Limb (tissue), 2 donors: Measurements from ENCODE around the gene NCK2.

ENCODE experiments used
- DNase-seq, 2 donors: peaks; one replicate each; pipeline ENCODE4 v3.0.0-alpha.2; 2016; ENCODE audit errors: extremely low spot score in 2 of 2

The NCK2 gene

DNA sequence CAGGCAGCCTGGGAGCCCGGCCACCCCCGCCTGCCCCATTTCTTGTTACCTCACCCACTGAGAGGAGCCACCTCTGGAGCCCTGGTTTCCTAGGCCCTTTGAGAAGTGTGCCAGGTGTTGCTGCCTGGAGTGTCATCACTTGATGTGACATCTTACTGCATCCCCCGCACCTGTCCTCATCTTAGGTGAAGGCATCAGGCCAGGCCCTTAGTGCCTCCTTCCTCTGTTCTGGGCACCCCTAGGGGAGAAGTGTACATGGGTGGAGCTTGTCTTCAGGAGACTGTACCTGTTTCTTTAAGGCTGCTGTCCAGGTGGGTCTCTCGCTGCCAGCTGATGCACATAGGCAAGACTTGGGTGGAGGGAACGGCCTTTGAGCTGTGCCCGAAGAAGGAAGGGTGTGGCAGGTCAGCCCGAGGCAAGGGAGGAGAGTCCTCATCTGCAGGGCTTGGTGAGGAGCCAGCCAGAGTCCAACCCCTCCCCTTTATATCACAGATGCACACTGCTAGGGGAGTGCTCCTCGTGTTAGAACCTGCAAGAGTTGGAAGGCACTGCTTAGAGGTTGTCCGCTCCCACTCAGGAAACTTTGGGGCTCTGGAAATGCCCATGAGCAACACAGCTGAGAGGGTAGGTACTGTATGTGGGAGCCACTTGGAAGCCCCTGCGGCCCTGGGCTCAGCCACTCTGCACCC lies 45.9 kb downstream of the NCK2 start:
- DNase-seq: no peak

- DNase-seq: no peak
Observed at GRCh38 chr2:105791229-105791628, 46.5 kb downstream of the NCK2 start.

- no peak for DNase-seq
Observed at GRCh38 chr2:105792561-105792960, 47.8 kb downstream of the NCK2 start.

DNA sequence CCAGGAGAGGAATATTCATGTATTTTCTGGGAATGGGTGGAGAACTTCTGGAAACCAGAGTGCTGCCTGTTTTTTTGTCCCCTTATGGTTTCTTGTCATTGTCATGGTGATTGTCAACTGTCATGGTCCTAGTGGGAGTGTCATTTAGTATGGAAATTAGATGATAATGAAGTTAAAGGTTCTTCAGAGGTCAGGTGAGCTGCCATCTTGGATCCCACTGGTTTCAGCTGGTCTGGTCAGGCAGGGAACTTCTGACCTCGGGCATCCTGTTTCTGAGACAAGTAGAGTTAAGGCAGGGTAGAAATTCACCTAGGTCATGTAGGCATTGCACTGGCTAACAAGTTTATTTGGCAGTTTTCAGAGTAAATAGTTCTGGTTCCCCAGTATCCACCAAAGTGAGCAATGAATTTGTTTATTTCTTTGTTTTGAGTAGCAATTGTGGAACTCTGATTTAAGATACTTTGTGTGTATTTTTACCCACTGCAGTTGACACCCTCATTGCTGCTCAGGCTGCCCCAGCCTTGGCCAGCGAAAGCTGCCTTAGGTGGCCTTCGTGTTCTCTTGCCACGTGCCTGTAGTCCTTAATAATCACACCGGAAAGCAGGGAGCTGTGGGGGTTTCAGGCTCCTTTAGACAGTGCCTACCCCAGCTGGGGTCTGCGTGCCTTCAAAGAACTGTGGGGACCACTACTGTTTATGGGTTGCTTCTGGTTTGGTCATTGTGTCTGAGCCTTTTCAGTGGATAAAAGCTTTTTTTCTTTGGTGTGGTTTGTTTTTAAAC lies 48.7 kb downstream of the NCK2 start:
- DNase-seq: no peak

DNA sequence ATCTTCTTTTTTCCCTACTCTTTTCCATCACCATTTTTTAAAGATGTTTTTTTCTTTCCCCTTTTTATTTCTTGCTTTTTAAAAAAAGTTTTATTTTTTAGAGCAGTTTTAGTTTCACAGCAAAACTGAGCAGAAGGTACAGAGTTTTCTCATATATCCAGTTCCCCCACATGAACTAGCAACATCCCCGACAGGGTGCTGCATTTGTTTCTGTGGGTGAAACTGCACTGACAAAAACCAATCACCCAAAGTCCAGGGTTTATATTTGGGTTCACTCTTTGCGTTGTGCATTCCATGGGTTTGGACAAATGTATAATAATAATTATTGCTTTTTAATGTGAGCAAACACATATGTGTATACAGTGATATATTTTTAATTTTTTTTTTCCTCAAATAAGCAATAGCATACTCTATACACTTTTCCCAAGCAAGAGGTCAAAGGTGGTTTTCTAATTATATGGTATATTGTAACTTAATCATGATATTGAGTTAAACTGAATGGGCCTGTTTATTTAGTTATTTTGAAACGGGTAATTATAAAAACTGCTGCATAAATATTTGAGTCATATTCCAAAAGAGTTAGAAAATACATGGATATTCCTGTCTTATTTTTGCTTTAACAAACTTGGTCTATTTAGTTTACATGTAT lies 50.3 kb downstream of the NCK2 start:
- DNase-seq: no peak

DNA sequence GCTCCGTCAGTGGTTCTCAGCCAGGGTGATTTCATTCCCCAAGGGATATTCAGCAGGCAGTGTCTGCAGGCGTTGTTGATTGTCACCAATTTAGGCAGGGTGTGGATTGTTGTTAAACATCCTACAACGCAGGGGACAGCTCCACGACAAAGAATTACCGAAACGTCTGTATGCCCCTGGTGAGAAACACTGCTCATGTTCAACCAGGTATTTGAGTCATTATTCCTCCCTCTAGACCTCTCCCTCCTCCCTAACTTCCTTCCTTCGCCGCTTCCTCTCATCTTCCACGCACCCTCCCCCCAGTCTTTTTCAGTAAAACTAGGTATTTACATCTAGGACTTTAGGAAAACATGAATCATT lies 50.8 kb downstream of the NCK2 start:
- DNase-seq: no peak

GRCh38 chr2:105796131-105796638 lies 51.5 kb downstream of the NCK2 start:
- DNase-seq: no peak

- DNase-seq: no peak
Observed at GRCh38 chr2:105796791-105797190, 52.1 kb downstream of the NCK2 start.

DNA sequence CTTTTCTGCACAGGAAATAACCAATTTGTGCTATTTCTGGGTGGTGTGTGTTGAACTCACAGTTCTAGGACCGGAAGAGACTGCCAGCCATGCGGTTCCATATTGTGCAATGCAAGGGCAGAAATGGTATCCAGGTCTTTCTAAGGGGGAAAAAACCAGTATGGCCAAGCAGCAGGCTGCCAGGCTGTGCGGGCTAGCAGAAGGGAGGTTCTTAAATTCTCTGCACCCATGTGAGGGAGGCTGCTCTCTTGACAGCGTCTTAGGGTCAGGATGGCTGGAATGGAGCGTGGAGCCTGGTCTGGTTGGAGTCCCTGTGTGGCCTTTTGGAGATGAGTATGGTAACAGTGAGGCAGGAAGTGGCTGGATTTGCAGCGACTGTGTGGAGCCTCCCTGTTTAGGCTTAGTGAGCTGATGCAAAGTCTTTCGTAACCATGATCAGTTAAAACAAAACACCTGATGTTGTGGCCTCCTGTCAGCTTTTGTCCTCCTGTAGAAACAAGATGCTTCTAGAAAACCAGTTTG lies 52.6 kb downstream of the NCK2 start:
- DNase-seq: no peak

- DNase-seq: no peak
Observed at GRCh38 chr2:105798595-105798994, 53.9 kb downstream of the NCK2 start.

- no peak for DNase-seq
Observed at GRCh38 chr2:105800036-105800713, 55.5 kb downstream of the NCK2 start.

DNA sequence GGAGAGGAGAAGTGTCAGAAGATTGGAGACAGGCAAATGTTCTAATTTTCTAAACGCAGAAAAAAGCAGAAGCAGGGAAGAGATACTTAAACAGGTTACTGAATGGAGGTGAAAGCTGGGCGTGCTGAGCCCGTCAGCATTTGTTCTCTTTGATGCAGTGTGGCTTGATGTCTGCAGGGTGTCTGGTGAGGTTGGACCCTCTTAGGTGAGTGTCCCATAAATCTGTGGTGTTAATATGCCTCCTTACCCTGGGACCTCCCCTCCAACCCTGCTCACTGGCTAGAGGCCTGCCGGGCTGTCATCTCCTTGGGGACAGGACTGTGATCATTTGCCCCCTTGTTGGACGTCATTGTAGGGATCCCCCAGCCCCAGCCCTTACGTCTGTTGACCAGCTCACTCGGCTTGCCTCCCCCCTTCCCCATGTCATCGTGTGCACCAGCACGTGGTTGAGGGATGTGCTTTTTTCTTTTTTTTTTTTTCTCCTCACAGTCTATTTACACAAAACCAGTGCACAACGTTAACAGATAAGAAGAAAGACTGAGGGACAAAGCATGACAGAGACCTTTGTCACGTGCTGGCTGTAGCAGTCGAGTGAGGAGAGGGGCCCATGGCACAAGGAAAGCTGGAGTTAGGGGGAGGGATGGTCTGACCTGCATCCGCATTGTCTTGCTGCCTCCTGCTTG lies 56.4 kb downstream of the NCK2 start:
- no peak for DNase-seq

DNA sequence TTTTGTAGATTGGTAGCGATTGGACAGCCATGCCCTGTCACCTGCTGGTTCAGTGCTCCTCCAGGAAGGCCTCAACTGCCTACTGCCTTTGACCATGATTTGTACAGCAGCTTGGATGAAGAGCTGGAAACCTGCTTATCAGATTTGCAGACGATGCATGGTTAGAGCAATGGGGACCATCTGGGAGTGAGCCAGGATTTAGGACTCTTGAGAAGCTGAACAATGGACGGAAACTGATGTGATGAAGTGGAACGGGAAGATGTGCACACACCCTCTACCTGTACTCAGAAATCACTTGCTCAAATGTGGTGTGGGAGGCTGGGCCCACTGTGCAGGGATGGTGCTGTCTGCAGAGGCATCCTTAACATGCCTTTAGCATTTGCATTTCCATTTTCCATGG lies 57.2 kb downstream of the NCK2 start:
- no peak for DNase-seq

GRCh38 chr2:105802587-105802986 lies 57.9 kb downstream of the NCK2 start:
- no peak for DNase-seq

- DNase-seq: no peak
Observed at GRCh38 chr2:105803337-105803736, 58.6 kb downstream of the NCK2 start.

- no peak for DNase-seq
Observed at GRCh38 chr2:105803773-105804172, 59.1 kb downstream of the NCK2 start.

DNA sequence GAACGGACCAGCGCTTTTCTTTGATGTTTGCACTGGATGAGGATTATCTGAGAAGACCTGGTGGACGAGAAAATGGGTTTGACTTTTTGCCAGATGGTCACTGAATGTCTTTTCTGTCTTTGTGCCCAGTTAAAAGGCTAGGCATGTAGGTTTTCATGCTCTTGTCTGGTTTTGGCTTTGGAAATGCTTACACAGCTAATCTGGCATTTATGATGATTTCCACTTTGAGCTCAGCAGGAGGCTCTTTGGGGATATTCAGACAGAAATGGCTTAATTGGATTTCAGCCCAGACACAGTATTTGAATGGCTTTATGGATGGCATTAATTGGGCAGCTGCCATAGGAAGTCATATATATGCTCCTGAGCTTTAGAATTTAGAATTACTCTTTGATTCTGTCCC lies 59.6 kb downstream of the NCK2 start:
- DNase-seq: peak in 1 of 2 donors; percentile 25

DNA sequence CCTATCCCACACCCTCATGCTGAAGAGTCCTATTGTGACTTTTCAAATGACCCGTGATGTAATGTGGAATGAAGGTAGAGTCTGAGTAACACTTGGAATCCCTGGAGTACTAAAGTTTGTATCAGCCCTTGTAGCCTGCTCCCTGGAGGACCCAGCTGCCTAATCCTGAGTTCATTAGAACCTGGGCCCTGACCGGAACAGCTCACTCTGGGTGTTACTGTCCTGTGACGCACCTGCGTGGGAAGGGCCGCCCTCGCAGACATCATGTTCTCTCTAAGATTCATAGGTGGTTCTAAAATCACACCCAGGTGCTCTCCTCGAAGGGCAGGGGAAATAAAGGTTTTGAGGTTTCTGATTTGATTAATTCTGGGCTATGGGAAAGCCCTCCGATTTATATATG lies 62.3 kb downstream of the NCK2 start:
- DNase-seq: no peak

DNA sequence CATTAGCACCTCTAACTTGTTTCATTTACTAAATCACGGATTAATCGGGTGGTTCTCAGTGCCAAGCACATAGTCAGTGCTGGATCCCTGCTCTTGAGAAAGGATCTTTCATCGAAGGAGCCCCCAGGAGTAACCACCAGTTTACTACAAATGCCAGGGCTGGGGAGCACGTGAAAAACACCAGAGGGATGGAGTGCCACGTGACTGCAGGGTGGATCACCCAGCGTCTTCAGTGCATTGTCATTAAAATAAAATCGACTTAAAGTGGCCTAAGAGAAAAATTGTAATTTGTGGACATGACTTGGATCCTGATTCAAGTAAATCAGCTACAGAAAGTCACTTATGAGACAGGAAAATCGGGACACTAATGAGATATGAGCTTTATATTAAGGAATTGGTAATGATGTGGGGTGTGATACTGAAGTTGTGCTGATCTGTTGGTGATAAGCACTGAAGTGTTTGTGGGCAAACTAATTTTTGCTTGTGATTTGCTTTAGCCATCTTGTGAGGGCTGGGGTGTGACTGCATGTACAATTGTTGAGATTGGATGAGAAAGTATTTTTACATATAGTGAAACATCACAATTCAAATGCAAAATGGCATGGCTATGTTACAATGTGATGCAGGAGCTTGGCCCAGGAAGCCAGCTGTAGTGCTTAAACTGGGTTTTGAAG lies 63.8 kb downstream of the NCK2 start:
- DNase-seq: no peak

DNA sequence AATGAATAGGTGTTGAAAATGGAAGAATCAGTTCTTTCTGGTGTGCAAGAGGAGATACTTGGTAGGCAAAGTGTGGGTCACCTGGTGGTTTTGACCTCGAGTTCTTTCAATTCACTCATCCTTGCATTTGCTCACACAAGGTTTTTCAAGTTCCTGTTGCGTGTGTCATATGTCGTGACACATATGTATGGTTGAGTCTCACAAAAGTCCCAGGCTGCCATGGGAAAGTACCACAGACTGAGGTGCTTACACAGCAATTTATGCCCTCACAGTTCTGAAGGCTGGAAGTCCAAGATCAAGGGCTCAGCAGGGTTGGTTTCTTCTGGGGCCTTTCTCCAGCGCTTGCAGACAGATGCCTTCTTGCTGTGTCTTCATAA lies 64.4 kb downstream of the NCK2 start:
- DNase-seq: no peak

DNA sequence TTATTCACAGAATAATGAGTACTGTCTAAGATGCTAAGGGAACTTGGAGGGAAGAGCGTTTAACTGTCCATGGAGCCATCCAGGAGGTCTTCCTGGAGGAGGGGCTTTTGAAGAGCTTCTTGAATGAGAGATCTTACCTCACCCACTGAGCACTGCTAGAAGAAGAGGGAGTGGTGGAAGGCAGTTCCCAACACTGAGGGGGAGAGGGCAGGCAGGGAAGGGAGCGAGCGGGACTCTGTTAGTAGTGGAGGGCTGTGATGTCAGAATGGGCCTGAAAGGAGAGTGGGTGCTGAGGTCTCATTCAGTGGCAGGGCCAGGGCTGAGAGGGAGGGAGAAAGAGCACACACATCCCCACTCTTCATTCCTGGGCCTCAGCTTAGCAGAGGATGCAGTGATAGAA lies 65.0 kb downstream of the NCK2 start:
- no peak for DNase-seq
